AG04450 (cell line): ENCODE results near the gene SLC38A9. TPM values are rescaled to one million over a fixed set of nuclear protein-coding genes. Genes with fewer than 3 reads are reported as not detected.
A peak's percentile ranks its signal among the peaks of the same experiment; 100 is the strongest.

Experiments
- CTCF ChIA-PET: fragments of 300-600, 350-600 bp; formaldehyde crosslinking; extraction: SDS; loops from one replicate; lab custom pipeline; 2022; ENCODE audit warnings: antibody characterized with exemption, inconsistent platforms; lab: Charles Lee
- POLR2A ChIA-PET: fragments of 350-600 bp; formaldehyde crosslinking; extraction: SDS; loops from one replicate; lab custom pipeline; 2021; ENCODE audit warnings: antibody characterized with exemption, inconsistent platforms; lab: Yijun Ruan, JAX
- DNase-seq: peaks from one replicate; pipeline ENCODE4 v3.0.0-alpha.2; 2011; ENCODE audit warnings: low read depth, low spot score
- H3K27ac ChIP-seq: one replicate; pipeline ENCODE4 v1.5.1; 2012; ENCODE audit warnings: low read depth, low read length, control low read depth
- H3K27me3 ChIP-seq: one replicate; pipeline ENCODE4 v1.6.0; 2012; ENCODE audit warnings: low read length; ENCODE audit not compliant: control insufficient read depth, insufficient read depth
- H3K4me3 ChIP-seq: 2 replicates; pipeline ENCODE4 v1.5.1; 2011; ENCODE audit warnings: mild to moderate bottlenecking, low read depth, low read length, control low read depth
- H3K9me3 ChIP-seq: 2 replicates; pipeline ENCODE4 v1.5.1; 2012; ENCODE audit warnings: low read length; ENCODE audit not compliant: control insufficient read depth, insufficient read depth
- polyA plus RNA-seq: library from polyadenylated mRNA; depleted of rRNA; stranded (reverse); fragments of >200 nt; gene quantifications from 2 replicates; pipeline ENCODE4 v1.2.3, GENCODE V29; 2011
- TF ChIP-seq, protein P1 (sequence below): IDR thresholded peaks from 2 replicates; pipeline ENCODE4 v1.5.1; 2011; ENCODE audit warnings: low read depth, low read length, control low read depth, inconsistent platforms

Gene SLC38A9
- polyA plus RNA-seq, 1 experiment = 25.3 TPM

DNA sequence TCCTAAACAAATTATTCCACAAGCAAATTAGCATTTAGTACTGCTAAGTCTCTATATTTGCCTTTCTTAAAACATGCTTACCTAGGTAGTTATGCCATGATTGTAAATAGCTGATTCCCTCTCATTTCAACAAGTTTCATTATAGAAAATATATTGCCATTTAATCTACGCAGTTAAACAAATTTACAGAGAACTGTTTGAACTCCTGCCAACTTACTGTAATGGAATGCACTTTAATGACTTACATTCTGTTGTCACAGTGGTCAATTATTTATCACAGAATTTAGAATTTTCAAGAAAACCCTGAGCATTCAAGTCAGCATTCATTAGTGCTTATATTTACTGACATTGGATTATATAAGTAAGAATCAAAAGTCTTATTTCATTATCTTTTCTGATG lies 19.6 kb downstream of the SLC38A9 start:
- no peak overlapping the region for H3K27ac ChIP-seq
- H3K9me3 ChIP-seq = no peaks in the 10 kb centered on the region; the same call in 1 of the 2 replicates
- POLR2A ChIA-PET = no interaction called here
- H3K27me3 ChIP-seq = no peaks in the 10 kb centered on the region
- TF ChIP-seq, protein P1, sequence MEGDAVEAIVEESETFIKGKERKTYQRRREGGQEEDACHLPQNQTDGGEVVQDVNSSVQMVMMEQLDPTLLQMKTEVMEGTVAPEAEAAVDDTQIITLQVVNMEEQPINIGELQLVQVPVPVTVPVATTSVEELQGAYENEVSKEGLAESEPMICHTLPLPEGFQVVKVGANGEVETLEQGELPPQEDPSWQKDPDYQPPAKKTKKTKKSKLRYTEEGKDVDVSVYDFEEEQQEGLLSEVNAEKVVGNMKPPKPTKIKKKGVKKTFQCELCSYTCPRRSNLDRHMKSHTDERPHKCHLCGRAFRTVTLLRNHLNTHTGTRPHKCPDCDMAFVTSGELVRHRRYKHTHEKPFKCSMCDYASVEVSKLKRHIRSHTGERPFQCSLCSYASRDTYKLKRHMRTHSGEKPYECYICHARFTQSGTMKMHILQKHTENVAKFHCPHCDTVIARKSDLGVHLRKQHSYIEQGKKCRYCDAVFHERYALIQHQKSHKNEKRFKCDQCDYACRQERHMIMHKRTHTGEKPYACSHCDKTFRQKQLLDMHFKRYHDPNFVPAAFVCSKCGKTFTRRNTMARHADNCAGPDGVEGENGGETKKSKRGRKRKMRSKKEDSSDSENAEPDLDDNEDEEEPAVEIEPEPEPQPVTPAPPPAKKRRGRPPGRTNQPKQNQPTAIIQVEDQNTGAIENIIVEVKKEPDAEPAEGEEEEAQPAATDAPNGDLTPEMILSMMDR = no peak
- no peak for DNase-seq
- no peak overlapping the region for H3K4me3 ChIP-seq
- CTCF ChIA-PET = interaction anchor here (0.6 to 3.1 kb wide), 51 partner anchors 9 to 391 kb away, joined by 3 to 48 read pairs (median 5); no protein-coding TSS in a partner anchor

DNA sequence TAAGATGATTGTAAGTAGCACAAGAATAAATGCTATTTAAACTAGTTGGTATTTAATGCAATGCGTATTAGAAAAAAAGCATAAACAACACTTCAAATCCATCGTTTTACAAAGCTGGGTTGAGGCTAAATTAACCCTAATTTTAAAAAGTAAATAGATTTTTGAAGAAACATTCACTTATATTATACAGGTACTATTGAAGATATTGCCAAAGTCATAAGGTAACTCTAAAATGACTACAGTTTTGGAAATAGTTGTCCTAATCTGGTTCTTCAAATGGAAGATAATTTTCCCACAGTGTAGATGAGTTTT lies 20.1 kb downstream of the SLC38A9 start:
- Histone ChIP-seq H3K4me3 (no peak overlapping the region), H3K9me3 (no peaks in the 10 kb centered on the region; the same call in 1 of the 2 replicates), H3K27ac (no peak overlapping the region), H3K27me3 (no peaks in the 10 kb centered on the region)
- ChIA-PET CTCF (interaction anchor here (0.6 to 3.1 kb wide), 55 partner anchors 9 to 390 kb away, joined by 3 to 48 read pairs (median 5); no protein-coding TSS in a partner anchor), POLR2A (no interaction called here)
- TF ChIP-seq, protein P1 = no peak
- no peak for DNase-seq

DNA sequence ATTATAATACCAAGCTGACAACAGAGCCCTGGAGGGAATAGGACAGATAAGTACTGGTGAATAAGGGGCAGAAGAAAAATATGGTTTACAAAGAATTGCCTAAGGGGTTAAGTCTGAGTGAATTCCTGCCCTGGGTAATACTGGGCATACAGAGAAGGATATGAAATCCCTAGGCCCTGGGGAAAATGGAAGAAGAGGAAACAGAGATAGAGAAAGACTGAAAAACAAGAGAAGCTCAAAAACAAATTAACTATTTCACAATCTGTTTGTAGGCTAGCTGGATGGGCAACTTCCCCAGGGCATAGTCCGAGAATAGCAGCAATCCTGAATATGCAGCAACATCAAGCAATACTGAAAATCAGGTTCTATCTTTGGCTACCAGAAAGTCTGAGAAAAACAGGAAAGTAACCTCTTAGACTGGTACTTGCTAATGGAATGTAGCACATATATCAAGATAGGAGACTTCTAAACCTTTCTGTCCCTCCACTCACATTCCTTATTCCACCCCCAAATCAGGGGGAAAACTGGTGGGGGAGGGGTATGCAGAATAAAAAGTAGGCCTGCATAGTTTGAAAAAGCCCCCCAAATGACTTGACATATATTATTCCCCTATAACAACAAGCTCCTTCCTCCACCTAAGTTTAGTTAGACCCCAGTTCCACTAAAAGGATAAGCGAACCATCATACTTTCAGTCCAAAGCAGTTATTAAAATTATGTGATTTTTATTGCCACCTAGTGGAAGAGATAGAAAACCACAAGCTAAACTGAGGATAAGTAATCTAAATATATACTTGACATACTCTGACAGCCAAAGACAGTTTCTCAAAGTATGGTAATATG lies 20.6 kb downstream of the SLC38A9 start:
- CTCF ChIA-PET = interaction anchor here (0.5 to 3.1 kb wide), 64 partner anchors 10 to 390 kb away, joined by 3 to 48 read pairs (median 4); partner anchors contain the start of gene PLPP1
- TF ChIP-seq, protein P1 = peak; percentile 57
- Histone ChIP-seq H3K27me3 (no peaks in the 10 kb centered on the region), H3K4me3 (no peak overlapping the region), H3K9me3 (no peaks in the 10 kb centered on the region), H3K27ac (no peak overlapping the region)
- POLR2A ChIA-PET = interaction anchor here (0.5 kb wide), 1 partner anchor 70 kb away, joined by 3 read pairs; no protein-coding TSS in a partner anchor
- DNase-seq = no peak

DNA sequence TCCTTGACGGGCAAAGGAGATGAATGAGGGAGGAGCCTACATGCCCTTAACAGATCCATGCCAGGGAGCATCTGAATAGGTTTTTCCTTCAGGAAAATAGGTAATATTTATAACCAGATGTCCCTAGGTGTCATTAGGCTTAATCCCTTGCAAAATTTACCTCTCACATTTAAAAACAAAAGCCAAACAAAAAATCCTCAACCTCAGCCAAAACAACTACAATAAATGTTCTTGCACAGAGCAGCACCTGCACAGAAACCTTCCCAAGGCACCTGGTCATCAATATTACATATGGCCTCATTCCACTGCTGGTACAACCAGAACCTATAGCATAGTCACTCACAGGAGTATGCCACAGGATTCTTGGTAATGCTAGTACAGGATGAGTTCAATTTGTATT lies 30.1 kb downstream of the SLC38A9 start:
- no peak for DNase-seq
- no peak overlapping the region for H3K27ac ChIP-seq
- POLR2A ChIA-PET = no interaction called here
- H3K9me3 ChIP-seq = no peaks in the 10 kb centered on the region
- TF ChIP-seq, protein P1 = no peak
- CTCF ChIA-PET = no interaction called here
- H3K27me3 ChIP-seq = no peaks in the 10 kb centered on the region
- no peak overlapping the region for H3K4me3 ChIP-seq

DNA sequence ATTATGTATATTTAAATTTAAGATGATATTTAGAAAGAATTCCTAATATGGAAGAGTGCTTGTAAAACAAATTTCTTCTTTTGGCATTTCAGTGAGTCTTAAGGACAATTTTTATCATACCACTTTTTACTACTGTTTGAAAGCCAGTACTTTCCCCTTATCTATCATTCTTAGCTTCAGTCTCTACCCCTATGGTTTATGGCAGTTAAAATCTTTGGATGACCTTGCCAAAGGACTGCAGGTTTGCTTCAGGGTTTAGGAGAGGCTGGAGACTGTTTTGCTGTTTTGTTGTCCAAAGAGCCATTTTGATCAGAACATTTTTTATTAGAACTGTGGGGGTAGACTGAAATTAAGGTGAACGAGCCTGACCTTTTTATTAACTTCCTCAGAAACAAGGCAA lies 30.8 kb downstream of the SLC38A9 start:
- Histone ChIP-seq H3K4me3 (no peak overlapping the region), H3K9me3 (no peaks in the 10 kb centered on the region), H3K27me3 (no peaks in the 10 kb centered on the region), H3K27ac (no peak overlapping the region)
- ChIA-PET POLR2A (no interaction called here), CTCF (interaction anchor here (1.6 kb wide), 1 partner anchor 10 kb away, joined by 4 read pairs; no protein-coding TSS in a partner anchor)
- DNase-seq = no peak
- TF ChIP-seq, protein P1 = no peak
